GM18519 (cell line): ENCODE data around the gene ETFRF1.

Experiments
- ATAC-seq: cut with Tn5 transposase; IDR thresholded peaks from one replicate; pipeline ENCODE4 v1.9.1; 2021; ENCODE audit warnings: mild to moderate bottlenecking, moderate library complexity; ENCODE audit not compliant: unreplicated experiment, low FRiP score

ETFRF1 gene

GRCh38 chr12:25208554-25208953, 13.5 kb downstream of the ETFRF1 start:
- ATAC-seq, result no peak

GRCh38 chr12:25213338-25213737, 18.3 kb downstream of the ETFRF1 start:
- ATAC-seq, result no peak

DNA sequence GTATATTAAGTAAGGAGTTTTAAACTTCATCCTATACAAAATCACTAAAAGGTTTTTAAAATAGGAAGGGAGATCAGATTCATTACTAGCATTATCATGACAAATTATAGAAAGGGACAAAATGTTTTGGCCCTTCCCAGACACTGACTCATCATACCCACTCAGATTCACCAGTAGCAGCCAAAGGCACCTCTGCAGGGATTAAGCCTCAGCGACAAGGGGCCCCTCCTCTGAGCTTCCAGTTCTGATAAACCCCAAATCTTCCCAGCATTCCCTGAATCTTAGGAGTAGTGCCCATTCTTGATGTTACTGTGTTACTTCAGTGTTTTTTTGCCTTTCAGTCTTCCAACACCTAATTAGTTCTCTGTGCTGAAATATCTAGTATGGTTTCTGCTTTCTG, 41.2 kb downstream of the ETFRF1 start:
- no peak for ATAC-seq

DNA sequence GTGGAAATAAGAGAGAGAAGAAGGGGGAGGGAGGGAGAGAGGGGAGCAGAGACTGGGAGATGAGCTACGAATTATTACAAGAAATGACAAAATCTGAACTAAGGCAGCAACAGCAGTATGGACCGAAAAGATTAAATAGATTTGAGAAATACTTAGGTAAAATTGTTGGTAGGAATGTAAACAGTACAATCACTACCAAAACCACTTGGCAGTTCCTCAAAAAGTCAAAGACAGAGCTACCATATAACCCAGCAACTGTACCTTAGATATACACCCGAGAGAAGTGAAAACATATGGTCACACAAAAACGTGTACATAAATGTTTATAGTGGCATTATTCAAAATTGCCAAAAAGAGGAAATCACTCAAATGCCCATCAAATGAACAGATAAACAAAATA, 41.6 kb downstream of the ETFRF1 start:
- no peak for ATAC-seq

DNA sequence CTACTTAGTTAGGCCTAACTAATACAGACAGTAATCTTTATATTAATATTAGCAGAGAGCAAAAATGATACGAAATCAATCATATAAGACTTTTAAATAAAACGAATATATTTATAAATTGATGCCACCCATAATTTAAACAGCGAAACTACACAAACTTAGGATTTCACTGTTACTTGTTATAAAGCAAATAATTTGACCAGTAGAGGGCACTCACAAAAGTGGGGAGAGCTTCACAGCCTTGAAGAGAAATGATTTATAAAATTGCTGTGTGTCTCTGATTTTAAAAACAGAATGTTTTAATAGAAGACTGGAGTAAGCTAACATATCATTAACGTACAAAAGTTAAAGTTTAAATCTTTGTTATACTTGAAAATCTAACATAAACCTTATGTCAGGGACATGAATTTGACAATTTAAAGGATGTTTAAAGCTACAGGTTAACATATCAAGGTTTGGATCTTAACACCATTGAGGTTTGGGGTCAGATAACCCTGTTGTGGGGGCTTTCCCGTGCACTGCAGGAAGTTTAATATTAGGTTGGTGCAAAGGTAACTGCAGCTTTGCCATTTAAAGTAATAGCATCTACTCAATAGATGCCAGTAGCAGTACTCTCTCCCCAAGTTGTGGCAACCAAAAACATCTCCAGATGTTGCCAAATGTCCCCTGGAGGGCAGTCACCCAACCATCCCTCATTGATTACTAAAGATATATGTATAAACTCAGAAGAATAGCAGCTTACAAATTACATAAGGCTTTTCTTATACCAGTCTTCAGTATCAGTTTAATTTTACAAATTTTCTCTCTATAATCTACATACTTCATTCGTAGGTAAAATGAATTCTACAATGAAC, 46.4 kb downstream of the ETFRF1 start:
- ATAC-seq, result no peak

DNA sequence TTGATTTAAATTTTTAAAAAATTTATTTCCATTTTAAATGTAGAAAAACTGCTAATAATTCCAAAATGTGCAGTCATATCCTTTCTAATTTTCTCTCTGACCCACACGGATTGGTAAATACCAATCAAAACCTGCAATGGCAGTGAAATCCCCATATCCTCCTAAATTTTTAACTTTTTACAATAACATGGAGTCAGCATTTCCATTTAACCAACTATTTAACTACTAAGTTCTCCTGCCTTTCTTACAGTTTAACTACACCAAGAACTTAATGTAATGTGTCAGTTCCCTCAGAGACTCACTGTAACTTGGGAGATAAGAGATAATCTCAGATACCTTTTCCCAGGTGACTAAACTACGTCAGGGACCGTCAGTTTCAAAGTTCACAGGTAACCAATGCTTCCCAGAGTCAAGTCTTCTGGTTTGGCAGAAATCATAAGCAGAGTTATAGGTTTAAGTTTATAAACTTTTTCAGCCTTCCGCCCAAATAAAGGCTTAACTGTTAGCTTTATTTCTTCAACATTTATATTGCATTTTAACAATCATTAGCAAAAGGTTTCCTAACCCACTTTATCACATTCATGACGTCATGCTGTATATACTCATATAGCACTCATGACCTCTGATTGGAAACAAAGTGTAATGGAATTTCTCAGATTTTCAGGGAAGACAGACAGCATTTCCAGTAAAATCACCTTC, 48.1 kb downstream of the ETFRF1 start:
- ATAC-seq, result no peak

GRCh38 chr12:25243680-25243990, 48.6 kb downstream of the ETFRF1 start:
- ATAC-seq, result no peak

GRCh38 chr12:25245491-25245890, 50.5 kb downstream of the ETFRF1 start:
- ATAC-seq, result no peak

DNA sequence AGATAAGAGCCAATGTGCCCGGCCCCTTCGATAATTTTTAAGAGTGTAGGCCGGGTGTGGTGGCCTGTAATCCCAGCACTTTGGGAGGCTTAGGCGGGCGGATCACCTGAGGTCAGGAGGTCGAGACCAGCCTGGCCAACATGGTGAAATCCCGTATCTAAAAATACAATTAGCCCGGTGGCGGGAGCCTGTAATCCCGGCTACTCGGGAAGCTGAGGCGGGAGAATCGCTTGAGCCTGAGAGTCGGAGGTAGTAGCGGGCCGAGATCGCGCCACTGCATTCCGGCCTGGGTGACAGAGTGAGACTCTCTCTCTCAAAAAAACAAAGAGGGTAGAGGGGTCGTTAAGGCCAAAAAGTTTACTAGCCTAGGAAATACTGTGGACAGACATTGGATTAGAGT, 53.1 kb downstream of the ETFRF1 start:
- no peak for ATAC-seq

DNA sequence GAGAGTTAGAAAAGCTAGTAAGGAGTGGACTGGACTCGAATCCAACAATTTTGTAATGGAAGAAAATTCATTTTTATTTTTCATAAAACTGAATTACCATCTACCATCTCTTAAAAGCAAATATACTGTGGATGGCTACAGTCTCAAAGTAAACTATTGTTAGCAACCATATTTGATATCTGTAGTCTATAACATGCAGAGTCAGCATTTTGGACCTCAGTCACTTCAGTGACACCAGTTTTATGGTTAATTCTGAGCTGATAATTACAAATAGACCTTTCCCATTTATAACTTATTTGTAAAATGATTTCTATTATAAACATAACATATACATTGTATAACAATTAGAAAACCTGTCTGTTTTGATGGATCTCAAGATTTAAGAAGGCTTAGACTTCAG, 53.7 kb downstream of the ETFRF1 start:
- no peak for ATAC-seq

DNA sequence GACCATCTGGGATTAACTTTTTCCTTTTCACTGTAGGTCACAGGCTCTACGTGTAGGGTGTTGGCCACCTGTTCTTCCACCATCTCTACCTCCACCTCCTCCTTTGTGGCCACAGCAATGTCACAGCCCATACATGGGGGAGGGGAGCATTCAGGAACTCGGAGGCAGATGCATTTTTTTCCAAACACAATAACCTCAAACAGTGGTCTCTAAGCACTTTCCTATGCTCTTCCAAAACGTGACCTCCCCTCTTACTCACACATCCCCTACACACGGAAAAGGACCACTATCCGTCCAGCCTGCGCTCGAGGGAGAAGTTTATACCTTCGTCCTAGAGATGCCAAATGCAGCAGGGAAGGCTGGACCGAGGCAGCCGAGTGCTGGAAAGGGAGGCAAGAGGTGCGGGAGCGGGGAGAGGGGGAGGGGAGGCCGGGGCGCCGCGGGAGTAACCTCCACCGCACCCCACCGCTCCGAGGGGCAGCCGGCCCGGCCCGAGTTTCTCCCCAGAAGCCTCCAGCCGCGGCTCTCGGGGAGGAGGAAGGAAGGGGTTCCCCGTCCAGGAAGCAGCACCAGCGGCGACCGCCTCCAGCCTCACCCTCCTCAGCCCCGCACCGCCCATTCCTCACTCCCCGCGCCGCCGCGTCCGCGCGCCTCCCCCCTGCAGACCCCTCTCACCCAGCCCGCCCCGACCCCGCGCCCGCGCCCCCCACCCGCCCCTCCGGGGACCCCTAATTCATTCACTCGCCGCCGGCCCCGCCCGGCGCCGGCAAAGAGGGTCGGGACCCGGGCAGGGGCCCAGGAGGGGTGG, 55.1 kb downstream of the ETFRF1 start:
- ATAC-seq, result no peak

GRCh38 chr12:25250744-25251730, 56.0 kb downstream of the ETFRF1 start, which contains the start of gene KRAS:
KRAS (minus strand) TSS chr12:25250929.
- peak; percentile 56 for ATAC-seq

GRCh38 chr12:25251769-25252168, 56.7 kb downstream of the ETFRF1 start:
- no peak for ATAC-seq

- ATAC-seq, result no peak
These were observed 57.9 kb downstream of the ETFRF1 start for GRCh38 chr12:25252946-25253345.

GRCh38 chr12:25253371-25254068, 58.5 kb downstream of the ETFRF1 start:
- ATAC-seq, result no peak

DNA sequence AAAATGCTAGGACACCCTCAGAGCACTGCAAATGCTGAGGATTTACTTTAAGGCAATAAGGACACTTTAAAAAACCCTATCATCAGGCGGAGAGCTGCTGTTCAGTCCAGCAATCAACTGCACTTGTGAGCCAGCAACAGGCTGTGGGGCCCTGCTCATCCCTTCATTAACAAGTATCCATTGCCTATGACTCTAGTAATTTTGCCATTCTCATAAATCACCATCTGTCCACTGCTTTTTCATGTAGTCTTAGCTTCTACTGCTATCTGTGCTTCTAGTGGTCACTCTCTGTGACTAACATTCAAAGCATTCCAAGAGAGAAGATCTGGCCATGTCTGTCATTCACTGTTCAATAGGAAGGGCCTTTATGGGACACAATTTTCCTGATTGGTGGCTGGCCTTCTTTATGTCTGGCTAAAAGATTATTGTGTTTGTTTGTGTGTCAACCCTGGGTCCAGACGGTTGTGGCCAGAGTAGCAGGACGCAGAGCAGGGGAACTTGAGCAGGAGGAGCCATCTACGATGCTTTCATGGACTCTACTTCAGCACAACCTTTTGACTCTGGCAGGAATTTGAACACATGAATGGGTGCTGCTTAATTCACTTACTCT, 59.3 kb downstream of the ETFRF1 start:
- ATAC-seq, result no peak
